SK-N-SH treated with all-trans-retinoic acid at 6 μM for 48 hours (cell line): ENCODE results near the gene TBC1D16.

Source experiments
- ATAC-seq: fragments of 200-7000 bp; cut with Tn5 transposase; 3 replicates; pipeline ENCODE4 v1.9.1; 2020; ENCODE audit warnings: mild to moderate bottlenecking, moderate library complexity
- ARNTL ChIP-seq: fragments of 450-650 bp; formaldehyde crosslinking; IDR thresholded peaks from 2 replicates; pipeline ENCODE4 v1.5.0; 2020; ENCODE audit warnings: low read depth, mild to moderate bottlenecking, moderate library complexity, borderline replicate concordance
- CSDC2 ChIP-seq: fragments of 250-450 bp; sonication (Bioruptor Pico); IDR thresholded peaks from 2 replicates; pipeline ENCODE4 v1.5.0; 2020; ENCODE audit warnings: mild to moderate bottlenecking, moderate library complexity
- ESRRG ChIP-seq: fragments of 250-450 bp; sonication (Bioruptor Pico); IDR thresholded peaks from 2 replicates; pipeline ENCODE4 v1.6.1; 2021; ENCODE audit warnings: mild to moderate bottlenecking
- GLIS3 ChIP-seq: fragments of 250-450 bp; sonication (Bioruptor Pico); IDR thresholded peaks from 2 replicates; pipeline ENCODE4 v1.5.0; 2020; ENCODE audit warnings: mild to moderate bottlenecking, moderate library complexity
- ISL1 ChIP-seq: fragments of 250-450 bp; sonication (Bioruptor Pico); IDR thresholded peaks from 2 replicates; pipeline ENCODE4 v2.1.2; 2022; ENCODE audit warnings: mild to moderate bottlenecking, moderate library complexity
- OSR1 ChIP-seq: fragments of 250-450 bp; sonication (Bioruptor Pico); IDR thresholded peaks from 2 replicates; pipeline ENCODE4 v1.8.0; 2022; ENCODE audit warnings: moderate library complexity, mild to moderate bottlenecking, inconsistent platforms
- PPARA ChIP-seq: fragments of 250-450 bp; sonication (Bioruptor Pico); IDR thresholded peaks from 2 replicates; pipeline ENCODE4 v1.5.0; 2020; ENCODE audit warnings: mild to moderate bottlenecking, borderline replicate concordance
- RARB ChIP-seq: fragments of 250-450 bp; sonication (Bioruptor Pico); IDR thresholded peaks from 2 replicates; pipeline ENCODE4 v1.8.0; 2021; ENCODE audit warnings: mild to moderate bottlenecking, moderate library complexity
- TCF4 ChIP-seq: fragments of 250-450 bp; sonication (Bioruptor Pico); IDR thresholded peaks from 2 replicates; pipeline ENCODE4 v1.8.0; 2021; ENCODE audit warnings: mild to moderate bottlenecking, moderate library complexity, borderline replicate concordance
- TOX ChIP-seq: fragments of 250-450 bp; sonication (Bioruptor Pico); IDR thresholded peaks from 2 replicates; pipeline ENCODE4 v1.8.0; 2021; ENCODE audit warnings: mild to moderate bottlenecking, moderate library complexity, borderline replicate concordance
- ZC3H10 ChIP-seq: fragments of 250-450 bp; sonication (Bioruptor Pico); IDR thresholded peaks from 2 replicates; pipeline ENCODE4 v1.5.1; 2021; ENCODE audit warnings: mild to moderate bottlenecking, moderate library complexity
- ZFP30 ChIP-seq: fragments of 450-650 bp; formaldehyde crosslinking; IDR thresholded peaks from 2 replicates; pipeline ENCODE4 v1.5.0; 2022; ENCODE audit warnings: mild to moderate bottlenecking, moderate library complexity
- ZNF565 ChIP-seq: fragments of 450-650 bp; formaldehyde crosslinking; conservative IDR thresholded peaks from 2 replicates; pipeline ENCODE4 v1.5.0; 2020; ENCODE audit warnings: low read depth, mild to moderate bottlenecking, moderate library complexity
- ZNF70 ChIP-seq: fragments of 450-650 bp; formaldehyde crosslinking; IDR thresholded peaks from 2 replicates; pipeline ENCODE4 v1.5.0; 2020; ENCODE audit warnings: mild to moderate bottlenecking, moderate library complexity
- ZNF8 ChIP-seq: fragments of 450-650 bp; formaldehyde crosslinking; IDR thresholded peaks from 2 replicates; pipeline ENCODE4 v1.5.0; 2020; ENCODE audit warnings: mild to moderate bottlenecking, moderate library complexity
- TF ChIP-seq, protein P1 (sequence below): fragments of 250-450 bp; sonication (Bioruptor Pico); IDR thresholded peaks from 2 replicates; pipeline ENCODE4 v1.8.0; 2020; ENCODE audit warnings: mild to moderate bottlenecking, moderate library complexity, borderline replicate concordance
- TF ChIP-seq, protein P2 (sequence below): fragments of 250-450 bp; sonication (Bioruptor Pico); IDR thresholded peaks from 2 replicates; pipeline ENCODE4 v1.5.1; 2020; ENCODE audit warnings: low read depth, mild to moderate bottlenecking, moderate library complexity
- TF ChIP-seq, protein P3 (sequence below): fragments of 250-450 bp; sonication (Bioruptor Pico); IDR thresholded peaks from 2 replicates; pipeline ENCODE4 v1.8.0; 2021; ENCODE audit warnings: low read depth, mild to moderate bottlenecking, moderate library complexity, borderline replicate concordance
- TF ChIP-seq, protein P4 (sequence below): fragments of 250-450 bp; sonication (Bioruptor Pico); IDR thresholded peaks from 2 replicates; pipeline ENCODE4 v1.5.1; 2021; ENCODE audit warnings: mild to moderate bottlenecking, moderate library complexity
- TF ChIP-seq, protein P5 (sequence below): fragments of 250-450 bp; sonication (Bioruptor Pico); IDR thresholded peaks from 2 replicates; pipeline ENCODE4 v1.5.0; 2020; ENCODE audit warnings: mild to moderate bottlenecking, moderate library complexity

Gene TBC1D16

DNA sequence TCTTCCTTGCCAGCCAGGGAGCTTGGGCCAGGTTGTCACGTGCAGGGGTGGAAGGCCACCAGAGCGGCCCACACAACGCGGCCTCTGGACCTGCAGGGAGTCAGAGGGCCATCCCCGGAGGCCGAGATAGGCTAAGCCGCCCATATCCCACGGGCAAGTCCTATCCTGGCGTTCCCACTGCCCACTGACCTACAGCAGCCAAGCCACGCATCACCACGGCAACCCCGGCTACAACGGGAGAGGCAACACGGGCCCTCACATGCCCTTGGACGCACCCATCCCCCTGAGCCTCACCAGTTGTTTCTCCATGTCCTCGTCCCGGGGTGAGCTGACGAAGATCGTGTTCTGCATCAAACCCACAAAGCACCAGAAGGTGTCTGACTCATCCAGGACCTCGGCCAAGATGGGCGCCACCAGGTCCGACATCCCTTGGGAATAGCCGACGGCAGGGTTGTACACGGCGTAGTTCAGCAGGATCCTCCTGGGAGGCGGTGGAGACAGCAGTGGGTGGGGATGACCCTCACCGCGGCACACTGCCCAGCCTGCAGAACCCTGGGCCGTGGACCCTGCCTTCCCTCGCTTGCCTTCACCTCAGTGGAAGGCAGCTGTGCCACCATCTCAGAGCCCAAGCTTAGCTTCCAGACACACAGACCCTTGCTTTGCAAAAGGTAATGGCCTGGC lies 88.2 kb downstream of the TBC1D16 start:
- TF ChIP-seq OSR1 (no peak), CSDC2 (CRISPR knock-in tag) (no peak), ARNTL (CRISPR knock-in tag) (no peak), RARB (CRISPR knock-in tag) (no peak), TOX (CRISPR knock-in tag) (no peak), ZNF565 (no peak), ZNF70 (CRISPR knock-in tag) (no peak), ISL1 (CRISPR knock-in tag) (no peak), TCF4 (CRISPR knock-in tag) (no peak), PPARA (CRISPR knock-in tag) (no peak), ESRRG (no peak)
- TF ChIP-seq, protein P1, sequence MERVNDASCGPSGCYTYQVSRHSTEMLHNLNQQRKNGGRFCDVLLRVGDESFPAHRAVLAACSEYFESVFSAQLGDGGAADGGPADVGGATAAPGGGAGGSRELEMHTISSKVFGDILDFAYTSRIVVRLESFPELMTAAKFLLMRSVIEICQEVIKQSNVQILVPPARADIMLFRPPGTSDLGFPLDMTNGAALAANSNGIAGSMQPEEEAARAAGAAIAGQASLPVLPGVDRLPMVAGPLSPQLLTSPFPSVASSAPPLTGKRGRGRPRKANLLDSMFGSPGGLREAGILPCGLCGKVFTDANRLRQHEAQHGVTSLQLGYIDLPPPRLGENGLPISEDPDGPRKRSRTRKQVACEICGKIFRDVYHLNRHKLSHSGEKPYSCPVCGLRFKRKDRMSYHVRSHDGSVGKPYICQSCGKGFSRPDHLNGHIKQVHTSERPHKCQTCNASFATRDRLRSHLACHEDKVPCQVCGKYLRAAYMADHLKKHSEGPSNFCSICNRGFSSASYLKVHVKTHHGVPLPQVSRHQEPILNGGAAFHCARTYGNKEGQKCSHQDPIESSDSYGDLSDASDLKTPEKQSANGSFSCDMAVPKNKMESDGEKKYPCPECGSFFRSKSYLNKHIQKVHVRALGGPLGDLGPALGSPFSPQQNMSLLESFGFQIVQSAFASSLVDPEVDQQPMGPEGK: no peak
- TF ChIP-seq, protein P2, sequence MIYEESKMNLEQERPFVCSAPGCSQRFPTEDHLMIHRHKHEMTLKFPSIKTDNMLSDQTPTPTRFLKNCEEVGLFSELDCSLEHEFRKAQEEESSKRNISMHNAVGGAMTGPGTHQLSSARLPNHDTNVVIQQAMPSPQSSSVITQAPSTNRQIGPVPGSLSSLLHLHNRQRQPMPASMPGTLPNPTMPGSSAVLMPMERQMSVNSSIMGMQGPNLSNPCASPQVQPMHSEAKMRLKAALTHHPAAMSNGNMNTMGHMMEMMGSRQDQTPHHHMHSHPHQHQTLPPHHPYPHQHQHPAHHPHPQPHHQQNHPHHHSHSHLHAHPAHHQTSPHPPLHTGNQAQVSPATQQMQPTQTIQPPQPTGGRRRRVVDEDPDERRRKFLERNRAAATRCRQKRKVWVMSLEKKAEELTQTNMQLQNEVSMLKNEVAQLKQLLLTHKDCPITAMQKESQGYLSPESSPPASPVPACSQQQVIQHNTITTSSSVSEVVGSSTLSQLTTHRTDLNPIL (CRISPR knock-in tag): no peak
- TF ChIP-seq, protein P3, sequence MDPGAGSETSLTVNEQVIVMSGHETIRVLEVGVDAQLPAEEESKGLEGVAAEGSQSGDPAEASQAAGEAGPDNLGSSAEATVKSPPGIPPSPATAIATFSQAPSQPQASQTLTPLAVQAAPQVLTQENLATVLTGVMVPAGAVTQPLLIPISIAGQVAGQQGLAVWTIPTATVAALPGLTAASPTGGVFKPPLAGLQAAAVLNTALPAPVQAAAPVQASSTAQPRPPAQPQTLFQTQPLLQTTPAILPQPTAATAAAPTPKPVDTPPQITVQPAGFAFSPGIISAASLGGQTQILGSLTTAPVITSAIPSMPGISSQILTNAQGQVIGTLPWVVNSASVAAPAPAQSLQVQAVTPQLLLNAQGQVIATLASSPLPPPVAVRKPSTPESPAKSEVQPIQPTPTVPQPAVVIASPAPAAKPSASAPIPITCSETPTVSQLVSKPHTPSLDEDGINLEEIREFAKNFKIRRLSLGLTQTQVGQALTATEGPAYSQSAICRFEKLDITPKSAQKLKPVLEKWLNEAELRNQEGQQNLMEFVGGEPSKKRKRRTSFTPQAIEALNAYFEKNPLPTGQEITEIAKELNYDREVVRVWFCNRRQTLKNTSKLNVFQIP: no peak
- TF ChIP-seq, all 23 proteins: peak for 0
- no peak for ATAC-seq

DNA sequence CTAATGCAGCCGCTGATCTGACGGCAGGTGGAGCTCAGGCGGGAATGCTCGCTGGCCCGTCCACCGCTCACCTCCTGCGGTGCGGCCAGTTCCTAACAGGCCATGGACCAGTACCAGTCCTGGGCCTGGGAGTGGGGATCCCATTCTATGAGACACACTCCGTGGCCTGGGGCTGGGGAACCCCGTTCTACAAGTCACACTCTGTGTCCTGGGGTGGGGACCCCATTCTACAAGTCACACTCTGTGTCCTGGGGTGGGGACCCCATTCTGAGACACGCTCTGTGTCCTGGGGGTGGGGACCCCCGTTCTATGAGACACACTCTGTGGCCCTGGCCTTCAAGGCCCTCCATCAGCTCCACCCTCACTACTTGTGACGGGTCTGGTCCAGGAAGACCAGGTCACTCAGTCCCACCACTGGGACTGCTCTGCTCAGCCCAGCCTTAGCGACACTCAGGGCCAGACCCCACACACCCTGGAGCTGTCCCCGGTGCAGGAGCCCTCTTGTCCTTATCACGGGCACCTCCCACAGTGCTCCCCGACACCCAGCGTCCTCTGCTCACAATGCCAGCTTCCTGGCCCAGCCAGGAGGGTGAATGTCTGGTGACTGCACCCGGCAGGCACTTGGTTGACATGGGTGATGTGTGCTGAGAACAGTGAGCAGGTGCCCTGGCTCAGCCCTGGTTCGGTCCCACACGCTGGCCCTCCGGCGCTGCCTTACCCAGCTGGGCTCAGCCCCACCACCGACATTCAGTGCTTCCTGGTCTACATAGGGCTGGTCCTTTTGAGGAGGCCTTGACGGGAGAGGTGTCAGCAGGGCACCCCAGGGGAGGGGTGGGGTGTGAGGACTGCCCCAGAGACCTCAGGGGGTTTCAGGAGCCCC lies 89.1 kb downstream of the TBC1D16 start:
- TF ChIP-seq ZNF70 (CRISPR knock-in tag) (no peak), ZNF8 (CRISPR knock-in tag) (no peak), ISL1 (CRISPR knock-in tag) (no peak), GLIS3 (CRISPR knock-in tag) (no peak), RARB (CRISPR knock-in tag) (no peak), ESRRG (no peak), ZNF565 (no peak), PPARA (CRISPR knock-in tag) (no peak), ZC3H10 (no peak), ZFP30 (CRISPR knock-in tag) (no peak)
- TF ChIP-seq, protein P3: no peak
- TF ChIP-seq, protein P4, sequence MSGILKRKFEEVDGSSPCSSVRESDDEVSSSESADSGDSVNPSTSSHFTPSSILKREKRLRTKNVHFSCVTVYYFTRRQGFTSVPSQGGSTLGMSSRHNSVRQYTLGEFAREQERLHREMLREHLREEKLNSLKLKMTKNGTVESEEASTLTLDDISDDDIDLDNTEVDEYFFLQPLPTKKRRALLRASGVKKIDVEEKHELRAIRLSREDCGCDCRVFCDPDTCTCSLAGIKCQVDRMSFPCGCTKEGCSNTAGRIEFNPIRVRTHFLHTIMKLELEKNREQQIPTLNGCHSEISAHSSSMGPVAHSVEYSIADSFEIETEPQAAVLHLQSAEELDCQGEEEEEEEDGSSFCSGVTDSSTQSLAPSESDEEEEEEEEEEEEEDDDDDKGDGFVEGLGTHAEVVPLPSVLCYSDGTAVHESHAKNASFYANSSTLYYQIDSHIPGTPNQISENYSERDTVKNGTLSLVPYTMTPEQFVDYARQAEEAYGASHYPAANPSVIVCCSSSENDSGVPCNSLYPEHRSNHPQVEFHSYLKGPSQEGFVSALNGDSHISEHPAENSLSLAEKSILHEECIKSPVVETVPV (CRISPR knock-in tag): no peak
- TF ChIP-seq, protein P5, sequence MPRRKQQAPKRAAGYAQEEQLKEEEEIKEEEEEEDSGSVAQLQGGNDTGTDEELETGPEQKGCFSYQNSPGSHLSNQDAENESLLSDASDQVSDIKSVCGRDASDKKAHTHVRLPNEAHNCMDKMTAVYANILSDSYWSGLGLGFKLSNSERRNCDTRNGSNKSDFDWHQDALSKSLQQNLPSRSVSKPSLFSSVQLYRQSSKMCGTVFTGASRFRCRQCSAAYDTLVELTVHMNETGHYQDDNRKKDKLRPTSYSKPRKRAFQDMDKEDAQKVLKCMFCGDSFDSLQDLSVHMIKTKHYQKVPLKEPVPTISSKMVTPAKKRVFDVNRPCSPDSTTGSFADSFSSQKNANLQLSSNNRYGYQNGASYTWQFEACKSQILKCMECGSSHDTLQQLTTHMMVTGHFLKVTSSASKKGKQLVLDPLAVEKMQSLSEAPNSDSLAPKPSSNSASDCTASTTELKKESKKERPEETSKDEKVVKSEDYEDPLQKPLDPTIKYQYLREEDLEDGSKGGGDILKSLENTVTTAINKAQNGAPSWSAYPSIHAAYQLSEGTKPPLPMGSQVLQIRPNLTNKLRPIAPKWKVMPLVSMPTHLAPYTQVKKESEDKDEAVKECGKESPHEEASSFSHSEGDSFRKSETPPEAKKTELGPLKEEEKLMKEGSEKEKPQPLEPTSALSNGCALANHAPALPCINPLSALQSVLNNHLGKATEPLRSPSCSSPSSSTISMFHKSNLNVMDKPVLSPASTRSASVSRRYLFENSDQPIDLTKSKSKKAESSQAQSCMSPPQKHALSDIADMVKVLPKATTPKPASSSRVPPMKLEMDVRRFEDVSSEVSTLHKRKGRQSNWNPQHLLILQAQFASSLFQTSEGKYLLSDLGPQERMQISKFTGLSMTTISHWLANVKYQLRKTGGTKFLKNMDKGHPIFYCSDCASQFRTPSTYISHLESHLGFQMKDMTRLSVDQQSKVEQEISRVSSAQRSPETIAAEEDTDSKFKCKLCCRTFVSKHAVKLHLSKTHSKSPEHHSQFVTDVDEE (CRISPR knock-in tag): no peak
- TF ChIP-seq, protein P2 (CRISPR knock-in tag): no peak
- TF ChIP-seq, all 23 proteins: peak for 0
- ATAC-seq: no peak
